ENCODE data around the gene ATF6.

Gene ATF6

DNA sequence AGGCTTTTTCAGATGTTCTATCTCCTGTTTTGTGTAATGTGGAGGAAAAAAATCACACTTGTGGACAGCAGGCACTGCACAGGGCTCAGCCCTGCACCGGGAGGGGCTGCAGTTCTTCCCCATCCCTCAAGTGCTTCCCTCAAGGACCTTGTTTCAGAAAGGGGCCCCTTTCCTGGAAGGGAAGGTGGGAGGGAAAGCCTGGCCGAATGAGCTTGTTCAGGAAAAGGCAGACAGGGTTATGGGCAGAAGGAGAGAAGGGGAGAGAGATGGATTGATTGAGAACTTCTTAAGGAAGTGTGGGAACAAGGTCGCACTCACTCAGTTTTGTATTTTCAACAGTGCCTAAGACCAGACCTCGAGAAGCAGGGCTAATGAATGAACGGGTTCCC lies 216.4 kb downstream of the ATF6 start:
- TF ChIP-seq, protein P1, sequence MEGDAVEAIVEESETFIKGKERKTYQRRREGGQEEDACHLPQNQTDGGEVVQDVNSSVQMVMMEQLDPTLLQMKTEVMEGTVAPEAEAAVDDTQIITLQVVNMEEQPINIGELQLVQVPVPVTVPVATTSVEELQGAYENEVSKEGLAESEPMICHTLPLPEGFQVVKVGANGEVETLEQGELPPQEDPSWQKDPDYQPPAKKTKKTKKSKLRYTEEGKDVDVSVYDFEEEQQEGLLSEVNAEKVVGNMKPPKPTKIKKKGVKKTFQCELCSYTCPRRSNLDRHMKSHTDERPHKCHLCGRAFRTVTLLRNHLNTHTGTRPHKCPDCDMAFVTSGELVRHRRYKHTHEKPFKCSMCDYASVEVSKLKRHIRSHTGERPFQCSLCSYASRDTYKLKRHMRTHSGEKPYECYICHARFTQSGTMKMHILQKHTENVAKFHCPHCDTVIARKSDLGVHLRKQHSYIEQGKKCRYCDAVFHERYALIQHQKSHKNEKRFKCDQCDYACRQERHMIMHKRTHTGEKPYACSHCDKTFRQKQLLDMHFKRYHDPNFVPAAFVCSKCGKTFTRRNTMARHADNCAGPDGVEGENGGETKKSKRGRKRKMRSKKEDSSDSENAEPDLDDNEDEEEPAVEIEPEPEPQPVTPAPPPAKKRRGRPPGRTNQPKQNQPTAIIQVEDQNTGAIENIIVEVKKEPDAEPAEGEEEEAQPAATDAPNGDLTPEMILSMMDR (IDR thresholded peaks at IDR 0.05; ENCODE audit: low read length, missing control alignments) = no peak
- no peak for DNase-seq (ENCODE audit: low read depth)
- no peak overlapping the region for H3K4me3 ChIP-seq (replicated peaks; ENCODE audit: low read depth, low read length)

DNA sequence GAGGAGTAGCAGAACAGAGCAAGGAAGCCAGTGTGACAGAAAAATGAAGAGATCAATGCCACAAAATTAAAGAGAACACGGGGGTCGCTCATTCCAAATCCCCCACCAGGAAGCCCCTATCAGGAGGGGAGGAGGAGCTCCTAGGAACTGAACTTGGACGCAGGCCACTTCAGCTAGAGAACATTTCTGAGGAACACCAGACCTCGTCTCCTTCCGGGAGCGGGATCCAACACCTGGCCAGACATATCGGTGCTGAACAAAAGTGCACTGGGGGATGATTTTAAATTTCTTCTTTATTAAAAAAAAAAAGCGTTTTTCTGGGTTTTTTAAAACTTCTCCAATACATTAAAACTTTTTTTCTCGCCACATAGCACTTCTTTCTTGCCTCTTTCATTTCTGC lies 216.8 kb downstream of the ATF6 start:
- DNase-seq (ENCODE audit: low read depth) = no peak
- TF ChIP-seq, protein P1 (IDR thresholded peaks at IDR 0.05; ENCODE audit: low read length, missing control alignments) = no peak
- H3K4me3 ChIP-seq (replicated peaks; ENCODE audit: low read depth, low read length) = no peak overlapping the region

DNA sequence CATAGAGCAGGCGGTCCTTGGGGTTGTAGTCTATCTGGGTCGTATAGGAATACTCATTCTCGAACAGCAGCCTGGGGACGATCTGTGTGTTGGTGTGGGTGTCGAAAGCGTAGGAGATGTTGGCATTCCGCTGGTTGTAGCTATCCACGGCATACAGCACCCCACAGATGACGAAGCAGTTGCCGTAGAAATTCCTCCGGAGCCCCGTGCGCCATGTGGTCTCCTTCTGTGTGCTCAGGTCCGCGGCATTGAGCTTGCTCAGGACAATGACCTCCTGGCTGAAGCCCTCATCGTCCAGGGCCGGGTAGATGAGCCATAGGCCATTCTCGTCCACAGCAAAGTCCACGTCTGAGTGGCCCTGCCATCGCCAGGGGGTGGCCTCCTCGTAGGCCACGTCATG lies 217.6 kb downstream of the ATF6 start:
- no peak overlapping the region for H3K4me3 ChIP-seq (replicated peaks; ENCODE audit: low read depth, low read length)
- TF ChIP-seq, protein P1 (IDR thresholded peaks at IDR 0.05; ENCODE audit: low read length, missing control alignments) = no peak
- DNase-seq (ENCODE audit: low read depth) = no peak

DNA sequence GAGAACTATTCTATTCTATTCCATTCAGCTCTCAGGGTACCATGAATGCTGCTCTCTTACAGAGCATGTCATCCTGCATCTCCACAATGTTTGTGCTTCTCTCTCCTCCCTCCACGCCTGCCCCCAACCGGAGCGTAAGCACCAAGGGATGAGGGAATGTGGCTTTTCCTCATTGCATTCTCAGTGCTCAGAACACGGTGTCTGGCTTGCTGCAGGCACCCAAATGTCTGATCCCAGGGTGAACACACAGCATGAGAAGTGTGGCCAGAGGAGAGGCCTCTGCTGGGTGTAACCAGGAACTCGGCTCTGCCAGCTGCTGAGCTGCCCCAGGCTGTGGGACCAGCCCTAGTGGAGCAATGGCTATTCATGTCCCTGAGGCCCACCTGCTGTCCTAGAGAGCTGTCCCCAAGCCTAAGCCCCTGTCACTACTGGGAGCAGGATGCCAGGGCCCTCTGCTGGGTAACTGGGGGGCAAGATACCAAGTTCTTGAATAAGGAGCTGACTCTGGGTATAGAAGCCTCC lies 219.2 kb downstream of the ATF6 start:
- DNase-seq (ENCODE audit: low read depth) = no peak
- no peak overlapping the region for H3K4me3 ChIP-seq (replicated peaks; ENCODE audit: low read depth, low read length)
- TF ChIP-seq, protein P1 (IDR thresholded peaks at IDR 0.05; ENCODE audit: low read length, missing control alignments) = no peak

DNA sequence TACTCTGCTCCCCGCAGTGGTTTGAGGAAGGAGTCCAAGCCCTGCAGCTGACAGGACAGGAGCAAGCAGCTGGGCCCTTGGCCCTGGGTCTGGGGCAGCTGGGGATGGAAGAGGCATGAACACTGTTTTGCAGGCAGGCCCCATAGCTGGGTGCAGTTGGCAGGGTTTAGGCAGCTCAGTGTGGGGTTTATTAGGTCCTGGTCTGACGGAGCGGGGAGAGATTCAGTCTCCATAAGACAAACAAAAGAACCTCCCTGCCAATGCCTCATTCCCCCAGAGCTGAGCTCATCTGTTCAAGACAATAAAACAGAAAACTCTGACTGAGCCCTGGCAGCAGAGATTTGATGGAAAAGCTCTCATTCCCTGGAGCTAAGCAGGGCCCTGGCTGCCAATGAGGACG lies 220.2 kb downstream of the ATF6 start:
- DNase-seq (ENCODE audit: low read depth) = no peak

DNA sequence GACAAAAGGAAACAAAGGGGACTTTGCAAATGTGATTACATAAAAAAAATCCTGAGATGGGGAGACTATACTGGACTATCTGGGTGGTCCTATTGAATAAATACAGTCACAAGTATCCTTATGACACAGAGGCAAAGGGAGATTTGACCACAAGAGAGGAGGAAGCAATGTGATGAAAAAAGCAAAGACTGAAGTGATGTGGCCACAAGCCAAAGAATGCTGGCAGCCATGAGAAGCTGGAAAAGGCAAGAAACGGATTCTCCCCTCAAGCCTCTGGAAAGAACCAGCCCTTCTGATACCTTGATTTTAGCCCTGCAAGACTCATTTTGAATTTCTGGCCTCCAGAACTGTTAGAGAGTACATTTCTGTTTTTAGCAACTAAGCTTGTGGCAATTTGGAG lies 221.2 kb downstream of the ATF6 start:
- DNase-seq (ENCODE audit: low read depth) = no peak
- TF ChIP-seq, protein P1 (IDR thresholded peaks at IDR 0.05; ENCODE audit: low read length, missing control alignments) = no peak
- no peak overlapping the region for H3K4me3 ChIP-seq (replicated peaks; ENCODE audit: low read depth, low read length)

More for the DNA sequence above, 220.2 kb downstream of the ATF6 start:
- TF ChIP-seq, protein P1 (IDR thresholded peaks at IDR 0.05; ENCODE audit: low read length, missing control alignments) = no peak
- H3K4me3 ChIP-seq (replicated peaks; ENCODE audit: low read depth, low read length) = no peak overlapping the region

DNA sequence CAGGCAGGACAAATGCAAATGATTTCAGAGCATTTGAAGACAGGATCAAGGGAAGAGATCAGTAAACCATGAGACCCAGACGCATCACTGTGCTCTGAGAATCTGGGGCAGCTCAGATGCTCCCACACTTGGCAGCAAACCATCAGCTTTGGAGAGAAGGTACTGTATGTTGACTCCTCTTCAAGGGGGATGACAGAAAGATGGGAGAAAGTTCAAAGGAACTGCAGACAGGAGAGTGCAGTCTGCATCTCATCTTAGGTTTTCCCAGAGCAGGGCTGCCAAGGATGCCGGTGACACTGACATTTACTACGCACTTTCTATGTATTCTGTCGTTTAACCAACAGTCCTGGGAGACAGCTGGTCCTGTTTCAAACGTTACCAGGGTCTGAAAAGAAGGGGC lies 221.8 kb downstream of the ATF6 start:
- no peak overlapping the region for H3K4me3 ChIP-seq (replicated peaks; ENCODE audit: low read depth, low read length)
- TF ChIP-seq, protein P1 (IDR thresholded peaks at IDR 0.05; ENCODE audit: low read length, missing control alignments) = no peak
- no peak for DNase-seq (ENCODE audit: low read depth)

Measured in fibroblast of pulmonary artery (primary cell).